Mucosa of gallbladder (tissue), 1 donor: Measurements from ENCODE around the gene INPP5F. TPM values are rescaled to one million over a fixed set of nuclear protein-coding genes. Genes with fewer than 3 reads are reported as not detected.
"Not testable (repeated sequence)": the region's sequence is repeated elsewhere in the genome, so short reads cannot be mapped to it uniquely, and the experiment has no call there.

ENCODE experiments used
- DNase-seq: peaks from one replicate; pipeline ENCODE4 v3.0.0-alpha.2; 2020; ENCODE audit warnings: low spot score
- total RNA-seq: library from RNA; stranded (reverse); gene quantifications from one replicate; pipeline ENCODE4 v1.2.1, GENCODE V29; 2021
- donor health status: DM: no; HTN: no; CAD: no.

INPP5F gene
- total RNA-seq, 1 donor from 2014 or later = 13.8 TPM

GRCh38 chr10:119742947-119743648 is 17.2 kb downstream of the INPP5F start:
- DNase-seq = no peak

GRCh38 chr10:119747940-119748339 is 22.1 kb downstream of the INPP5F start:
- no peak for DNase-seq

GRCh38 chr10:119748871-119749270 is 23.0 kb downstream of the INPP5F start:
- DNase-seq = no peak

GRCh38 chr10:119749455-119749854 is 23.6 kb downstream of the INPP5F start:
- no peak for DNase-seq

GRCh38 chr10:119750391-119751230 is 24.8 kb downstream of the INPP5F start:
- DNase-seq = peak; percentile 77

- no peak for DNase-seq
Measured at GRCh38 chr10:119753309-119753708, 27.5 kb downstream of the INPP5F start.

GRCh38 chr10:119754085-119754484 is 28.2 kb downstream of the INPP5F start:
- no peak for DNase-seq

- DNase-seq = no peak
Measured at GRCh38 chr10:119754936-119755335, 29.1 kb downstream of the INPP5F start.

GRCh38 chr10:119755446-119755845 is 29.6 kb downstream of the INPP5F start:
- no peak for DNase-seq

- no peak for DNase-seq
Measured at GRCh38 chr10:119758448-119759195, 32.8 kb downstream of the INPP5F start.

- no peak for DNase-seq
Measured at GRCh38 chr10:119759832-119760231, 34.0 kb downstream of the INPP5F start.

GRCh38 chr10:119761106-119761505 is 35.3 kb downstream of the INPP5F start:
- DNase-seq = no peak

- no peak for DNase-seq
Measured at GRCh38 chr10:119762035-119762434, 36.2 kb downstream of the INPP5F start.

- no peak for DNase-seq
Measured at GRCh38 chr10:119762805-119763798, 37.3 kb downstream of the INPP5F start.

GRCh38 chr10:119768455-119769094 is 42.7 kb downstream of the INPP5F start:
- DNase-seq = no peak

- DNase-seq = no peak
Measured at GRCh38 chr10:119769886-119770285, 44.0 kb downstream of the INPP5F start.

GRCh38 chr10:119770928-119771327 is 45.1 kb downstream of the INPP5F start:
- DNase-seq = no peak

- no peak for DNase-seq
Measured at GRCh38 chr10:119772334-119772733, 46.5 kb downstream of the INPP5F start.

- not testable (repeated sequence) for DNase-seq
Measured at GRCh38 chr10:119773041-119773440, 47.2 kb downstream of the INPP5F start.

- DNase-seq = no peak
Measured at GRCh38 chr10:119775529-119775928, 49.7 kb downstream of the INPP5F start.

GRCh38 chr10:119776536-119776935 is 50.7 kb downstream of the INPP5F start:
- no peak for DNase-seq
